GM23248 (cell line): ENCODE data around the gene RAD51B. TPM values are rescaled to one million over a fixed set of nuclear protein-coding genes. Genes with fewer than 3 reads are reported as not detected.

Experiments
- DNase-seq: peaks from one replicate; pipeline ENCODE4 v3.0.0-alpha.2; 2015
- H2AFZ ChIP-seq: fragments of 200-600 bp; sonication (generic); 2 replicates; pipeline ENCODE4 v1.6.1; 2016; ENCODE audit warnings: antibody characterized with exemption
- H3F3A ChIP-seq: fragments of 200-600 bp; sonication (generic); 2 replicates; pipeline ENCODE4 v1.6.1; 2016; ENCODE audit warnings: mild to moderate bottlenecking, antibody characterized with exemption, mixed run types; ENCODE audit not compliant: insufficient read depth
- H3K27ac ChIP-seq: fragments of 200-600 bp; sonication (generic); 2 replicates; pipeline ENCODE4 v1.5.1; 2016; ENCODE audit warnings: mild to moderate bottlenecking
- H3K27me3 ChIP-seq: fragments of 200-600 bp; sonication (generic); replicated peaks from 2 replicates; pipeline ENCODE4 v1.6.1; 2016; ENCODE audit warnings: mild to moderate bottlenecking; ENCODE audit not compliant: insufficient read depth
- H3K36me3 ChIP-seq: fragments of 200-600 bp; sonication (generic); 2 replicates; pipeline ENCODE4 v1.6.1; 2016; ENCODE audit warnings: low read depth, mild to moderate bottlenecking
- H3K4me1 ChIP-seq: fragments of 200-600 bp; sonication (generic); 2 replicates; pipeline ENCODE4 v1.6.1; 2016; ENCODE audit warnings: mild to moderate bottlenecking; ENCODE audit not compliant: insufficient read depth
- H3K4me2 ChIP-seq: fragments of 200-600 bp; sonication (generic); one replicate; pipeline ENCODE4 v1.6.1; 2016; ENCODE audit warnings: mild to moderate bottlenecking; ENCODE audit not compliant: unreplicated experiment
- H3K4me3 ChIP-seq: fragments of 200-600 bp; sonication (generic); 2 replicates; pipeline ENCODE4 v1.5.1; 2016; ENCODE audit warnings: mild to moderate bottlenecking
- H3K79me2 ChIP-seq: fragments of 200-600 bp; sonication (generic); 2 replicates; pipeline ENCODE4 v1.6.1; 2016; ENCODE audit warnings: mild to moderate bottlenecking; ENCODE audit not compliant: insufficient read depth
- H3K9ac ChIP-seq: fragments of 200-600 bp; sonication (generic); 2 replicates; pipeline ENCODE4 v1.6.1; 2016; ENCODE audit warnings: mild to moderate bottlenecking
- H3K9me2 ChIP-seq: fragments of 200-600 bp; sonication (generic); 2 replicates; pipeline ENCODE4 v1.6.1; 2016; ENCODE audit warnings: mixed run types, mild to moderate bottlenecking, moderate library complexity; ENCODE audit not compliant: insufficient read depth
- H3K9me3 ChIP-seq: fragments of 200-600 bp; sonication (generic); one replicate; pipeline ENCODE4 v1.6.1; 2017; ENCODE audit warnings: low read depth
- H4K20me1 ChIP-seq: fragments of 200-600 bp; sonication (generic); 2 replicates; pipeline ENCODE4 v1.6.0; 2016; ENCODE audit not compliant: insufficient read depth
- EZH2 ChIP-seq: fragments of 200-600 bp; sonication (generic); IDR thresholded peaks from 2 replicates; pipeline ENCODE4 v1.6.1; 2018; ENCODE audit warnings: antibody characterized with exemption, mild to moderate bottlenecking; ENCODE audit not compliant: insufficient read depth, poor library complexity, severe bottlenecking
- EZH2phosphoT487 ChIP-seq: fragments of 200-600 bp; sonication (generic); IDR thresholded peaks from 2 replicates; pipeline ENCODE4 v1.6.1; 2018; ENCODE audit warnings: antibody characterized with exemption, moderate library complexity, mild to moderate bottlenecking, low read depth; ENCODE audit not compliant: insufficient read depth
- WGBS, 2 experiments: methylation state at CpG; one replicate each; pipeline ENCODE4 v1.1.6; 2015 to 2017; ENCODE audit warnings: low lambda C conversion rate in 2 of 2, low coverage in 1 of 2; ENCODE audit errors: missing lambda C conversion rate in 2 of 2; 5-methylcytosine and 5-hydroxymethylcytosine counted together
- in situ Hi-C: fragments of 300-500 bp; cut with MboI; formaldehyde crosslinking; loops from 2 replicates; pipeline ENCODE4 v1.15.0; 2020
- polyA plus RNA-seq: library from polyadenylated mRNA; unstranded; fragments of >200 nt; fragmentation: Nextera tagmentation; extraction: Ambion mirVana; gene quantifications from 2 replicates; pipeline ENCODE4 v1.2.1, GENCODE V29; 2016
- total RNA-seq: library from RNA; depleted of rRNA; stranded (reverse); fragments of >200 nt; shearing (Covaris generic); gene quantifications from 2 replicates; pipeline ENCODE4 v1.2.3, GENCODE V29; 2014

RAD51B gene
- total and polyA plus RNA-seq, 2 experiments from 2014 or later: 4.0 to 8.8 TPM

- H3K79me2 ChIP-seq: no peaks in the 10 kb centered on the region
- no peaks in the 10 kb centered on the region for H3K36me3 ChIP-seq
- no peak overlapping the region for H3K9ac ChIP-seq
- DNase-seq: no peak
- no peak overlapping the region for H3K27ac ChIP-seq
- no peak overlapping the region for H3K4me2 ChIP-seq
- H4K20me1 ChIP-seq: no peaks in the 10 kb centered on the region
- no peak overlapping the region for H2AFZ ChIP-seq
- in situ Hi-C loops: no loop called here
- H3K9me3 ChIP-seq: no peaks in the 10 kb centered on the region
- no peaks in the 10 kb centered on the region; the same call in 1 of the 2 replicates for H3K9me2 ChIP-seq
- no peak for TF ChIP-seq EZH2phosphoT487
- TF ChIP-seq EZH2: no peak
- H3K27me3 ChIP-seq: no peaks in the 10 kb centered on the region
- 94 to 96% methylated on average over 2 of the region's 2 CpGs for WGBS, 2 experiments
- H3F3A ChIP-seq: 0 out of 2 replicates have a peak, but pooled peaks cover 8% of the 10 kb centered on the region
- peaks cover 6% of the 10 kb centered on the region for H3K4me1 ChIP-seq
- no peak overlapping the region for H3K4me3 ChIP-seq
Observed at GRCh38 chr14:68274725-68275124, 455.1 kb downstream of the RAD51B start.

DNA sequence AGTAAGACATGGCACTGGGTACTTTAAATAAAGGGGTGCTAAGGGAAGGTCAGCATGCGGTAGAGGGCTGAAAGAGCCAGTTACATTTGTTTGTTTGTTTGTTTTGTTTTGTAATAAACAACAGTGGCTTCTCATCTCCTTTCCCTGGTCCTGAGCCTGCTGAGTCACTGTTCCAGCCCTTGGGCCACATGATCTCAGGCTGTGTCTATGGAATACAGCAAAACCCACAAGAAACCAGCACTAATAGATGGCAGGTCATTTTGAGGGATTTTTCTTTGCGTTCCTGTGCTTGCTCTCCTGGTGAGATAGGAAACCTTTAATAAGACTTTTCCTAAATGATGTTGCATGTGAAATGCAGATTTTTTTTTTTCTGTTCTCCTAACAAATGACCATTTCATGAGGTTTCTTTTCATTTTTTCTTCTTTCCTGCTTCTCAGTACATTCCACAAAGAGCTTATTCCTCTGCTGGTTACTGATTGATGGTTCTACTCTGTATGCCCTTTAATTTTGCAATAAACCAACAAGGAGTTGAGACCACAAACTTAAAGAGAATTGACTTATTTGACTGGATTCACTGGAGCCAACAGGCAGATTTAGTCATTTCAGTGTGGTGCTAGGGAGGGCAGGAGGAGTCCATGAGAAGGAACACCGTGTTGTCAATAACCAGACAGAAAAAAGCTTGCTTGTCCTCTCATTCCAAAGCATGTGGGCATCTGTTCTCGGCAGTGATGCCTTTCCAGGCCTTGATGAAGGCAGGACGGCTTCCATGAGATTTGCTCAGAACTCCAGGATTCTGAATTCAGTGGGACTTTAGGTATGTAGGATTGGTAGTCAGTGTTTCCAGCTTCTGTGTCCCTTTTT lies 459.2 kb downstream of the RAD51B start:
- H3F3A ChIP-seq: 0 out of 2 replicates have a peak, but pooled peaks cover 8% of the 10 kb centered on the region
- H3K9ac ChIP-seq: no peak overlapping the region
- peaks cover 6% of the 10 kb centered on the region for H3K4me1 ChIP-seq
- in situ Hi-C loops: no loop called here
- H3K27me3 ChIP-seq: no peaks in the 10 kb centered on the region
- H3K4me2 ChIP-seq: no peak overlapping the region
- no peaks in the 10 kb centered on the region for H3K9me3 ChIP-seq
- TF ChIP-seq EZH2phosphoT487 (no peak), EZH2 (no peak)
- H3K36me3 ChIP-seq: no peaks in the 10 kb centered on the region
- no peaks in the 10 kb centered on the region for H4K20me1 ChIP-seq
- no peaks in the 10 kb centered on the region for H3K79me2 ChIP-seq
- DNase-seq: peak; percentile 70
- no peak overlapping the region for H3K27ac ChIP-seq
- no peaks in the 10 kb centered on the region; the same call in 1 of the 2 replicates for H3K9me2 ChIP-seq
- 0 out of 2 replicates have a peak overlapping the region, but pooled peaks have one; percentile 14 for H2AFZ ChIP-seq
- 52 to 57% methylated on average over 5 of the region's 5 CpGs for WGBS, 2 experiments
- no peak overlapping the region for H3K4me3 ChIP-seq

DNA sequence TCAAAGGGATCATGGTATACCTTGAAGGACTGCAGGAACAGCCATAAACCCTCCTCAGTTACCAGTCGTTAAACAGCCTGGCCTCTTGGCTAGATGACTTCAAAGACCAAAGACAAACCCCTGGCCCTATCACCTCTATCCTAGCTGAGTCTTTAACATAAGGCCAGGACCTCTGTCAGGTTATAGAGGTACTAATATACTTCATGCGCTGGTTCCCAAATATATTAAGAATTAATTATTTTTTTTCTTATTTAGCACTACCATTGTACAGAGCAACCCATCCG lies 459.8 kb downstream of the RAD51B start:
- WGBS, 2 experiments: 75 to 83% methylated on average over 3 of the region's 3 CpGs
- Histone ChIP-seq H2AFZ (no peak overlapping the region), H3K27ac (no peak overlapping the region)

GRCh38 chr14:68279777-68280233 lies 460.2 kb downstream of the RAD51B start:
- Histone ChIP-seq H3K79me2 (no peaks in the 10 kb centered on the region), H3K27me3 (no peaks in the 10 kb centered on the region), H3K4me3 (no peak overlapping the region), H3K9me3 (no peaks in the 10 kb centered on the region), H3K9me2 (no peaks in the 10 kb centered on the region), H3K9ac (no peak overlapping the region), H2AFZ (no peak overlapping the region), H3K27ac (no peak overlapping the region), H3K36me3 (no peaks in the 10 kb centered on the region), H4K20me1 (no peaks in the 10 kb centered on the region), H3F3A (0 out of 2 replicates have a peak, but pooled peaks cover 8% of the 10 kb centered on the region), H3K4me2 (no peak overlapping the region), H3K4me1 (peaks cover 6% of the 10 kb centered on the region)
- no peak for DNase-seq
- WGBS, 2 experiments: 77 to 82% methylated on average over 4 of the region's 4 CpGs
- in situ Hi-C loops: no loop called here
- no peak for TF ChIP-seq EZH2
- no peak for TF ChIP-seq EZH2phosphoT487

More for the DNA sequence above, 459.8 kb downstream of the RAD51B start:
- Histone ChIP-seq H3K27me3 (no peaks in the 10 kb centered on the region), H4K20me1 (no peaks in the 10 kb centered on the region), H3K4me1 (peaks cover 6% of the 10 kb centered on the region), H3K36me3 (no peaks in the 10 kb centered on the region), H3K9me2 (no peaks in the 10 kb centered on the region), H3K9me3 (no peaks in the 10 kb centered on the region), H3K79me2 (no peaks in the 10 kb centered on the region), H3K4me3 (no peak overlapping the region), H3K4me2 (no peak overlapping the region), H3F3A (0 out of 2 replicates have a peak, but pooled peaks cover 8% of the 10 kb centered on the region), H3K9ac (no peak overlapping the region)
- no peak for DNase-seq
- in situ Hi-C loops: no loop called here
- TF ChIP-seq EZH2phosphoT487 (no peak), EZH2 (no peak)
